GM20000 (cell line): ENCODE data around the gene SHISAL1.
"Not testable (repeated sequence)": the region's sequence is repeated elsewhere in the genome, so short reads cannot be mapped to it uniquely, and the experiment has no call there.

Experiments used
- DNase-seq: peaks from one replicate; pipeline ENCODE4 v3.0.0; 2012; ENCODE audit warnings: low spot score
- CTCF ChIP-seq: IDR thresholded peaks from 2 replicates; pipeline ENCODE4 v1.5.1; 2012; ENCODE audit warnings: mild to moderate bottlenecking, control low read depth; ENCODE audit errors: extremely low read depth, missing control alignments

Gene SHISAL1

GRCh38 chr22:44243761-44244160, 69.0 kb downstream of the SHISAL1 start:
- DNase-seq, result no peak
- no peak for TF ChIP-seq CTCF

- no peak for TF ChIP-seq CTCF
- no peak for DNase-seq
Observed at GRCh38 chr22:44242946-44243724, 69.6 kb downstream of the SHISAL1 start.

GRCh38 chr22:44241121-44241520, 71.6 kb downstream of the SHISAL1 start:
- not testable (repeated sequence) for DNase-seq

GRCh38 chr22:44237290-44237689, 75.5 kb downstream of the SHISAL1 start:
- DNase-seq, result no peak
- no peak for TF ChIP-seq CTCF

- DNase-seq, result not testable (repeated sequence)
Observed at GRCh38 chr22:44234372-44234771, 78.4 kb downstream of the SHISAL1 start.

GRCh38 chr22:44231233-44231632, 81.5 kb downstream of the SHISAL1 start:
- no peak for DNase-seq
- no peak for TF ChIP-seq CTCF

- TF ChIP-seq CTCF, result no peak
- no peak for DNase-seq
Observed at GRCh38 chr22:44229809-44230208, 82.9 kb downstream of the SHISAL1 start.

- no peak for TF ChIP-seq CTCF
- no peak for DNase-seq
Observed at GRCh38 chr22:44229331-44229730, 83.4 kb downstream of the SHISAL1 start.
